RPMI8226 (cell line): Measurements from ENCODE around the gene EGR2.

Source experiments
- DNase-seq: peaks from one replicate; pipeline ENCODE4 v3.0.0-alpha.2; 2015

EGR2 gene

GRCh38 chr10:62817766-62818425 lies 1.7 kb upstream of the EGR2 start:
- DNase-seq = peak; percentile 79

DNA sequence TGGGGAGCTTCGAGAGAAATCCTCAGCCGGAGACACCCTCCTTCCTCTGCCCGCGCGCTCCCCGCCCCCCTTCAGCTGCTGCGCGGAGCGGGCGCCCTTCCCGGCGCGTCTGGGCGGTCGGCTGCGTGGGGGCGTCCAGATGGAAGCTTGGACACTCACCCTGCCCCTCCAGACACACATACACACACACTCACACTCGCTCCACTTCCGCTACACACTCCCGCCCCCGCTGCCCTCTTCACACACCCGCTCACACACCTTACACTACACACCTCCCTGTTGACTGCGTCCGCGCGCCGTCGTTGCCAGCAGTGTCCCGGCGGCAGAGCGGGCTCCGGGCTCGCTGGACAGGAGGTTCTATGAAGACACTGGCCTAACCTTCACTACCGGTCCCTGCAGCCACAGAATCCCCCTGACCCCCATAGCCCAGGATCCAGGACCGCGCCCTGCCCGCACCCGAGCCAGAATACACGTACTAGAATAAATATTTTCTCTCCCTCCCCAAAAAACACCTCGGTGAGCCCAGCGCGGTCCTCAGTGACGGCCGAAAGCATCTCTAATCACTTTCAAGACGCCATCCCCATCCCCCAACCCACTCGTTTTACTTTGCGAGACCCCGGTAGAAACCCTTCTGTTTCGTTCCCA lies 1.1 kb upstream of the EGR2 start:
- peak; percentile 30 for DNase-seq

DNA sequence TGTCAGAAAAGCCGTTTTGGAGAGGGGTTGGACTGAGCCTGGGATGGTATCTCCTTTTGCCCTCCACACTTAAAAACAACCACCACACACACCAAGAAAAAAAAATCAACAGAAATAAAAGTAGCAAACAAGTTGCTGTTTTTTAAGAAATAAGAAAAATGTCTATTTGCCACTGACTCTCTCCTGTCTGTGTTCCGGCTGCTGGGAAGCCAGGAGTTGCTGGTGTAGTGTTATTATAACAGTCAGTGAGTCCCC lies 163 bp downstream of the EGR2 start:
- no peak for DNase-seq

- no peak for DNase-seq
These were observed 638 bp downstream of the EGR2 start for GRCh38 chr10:62815381-62816075.

DNA sequence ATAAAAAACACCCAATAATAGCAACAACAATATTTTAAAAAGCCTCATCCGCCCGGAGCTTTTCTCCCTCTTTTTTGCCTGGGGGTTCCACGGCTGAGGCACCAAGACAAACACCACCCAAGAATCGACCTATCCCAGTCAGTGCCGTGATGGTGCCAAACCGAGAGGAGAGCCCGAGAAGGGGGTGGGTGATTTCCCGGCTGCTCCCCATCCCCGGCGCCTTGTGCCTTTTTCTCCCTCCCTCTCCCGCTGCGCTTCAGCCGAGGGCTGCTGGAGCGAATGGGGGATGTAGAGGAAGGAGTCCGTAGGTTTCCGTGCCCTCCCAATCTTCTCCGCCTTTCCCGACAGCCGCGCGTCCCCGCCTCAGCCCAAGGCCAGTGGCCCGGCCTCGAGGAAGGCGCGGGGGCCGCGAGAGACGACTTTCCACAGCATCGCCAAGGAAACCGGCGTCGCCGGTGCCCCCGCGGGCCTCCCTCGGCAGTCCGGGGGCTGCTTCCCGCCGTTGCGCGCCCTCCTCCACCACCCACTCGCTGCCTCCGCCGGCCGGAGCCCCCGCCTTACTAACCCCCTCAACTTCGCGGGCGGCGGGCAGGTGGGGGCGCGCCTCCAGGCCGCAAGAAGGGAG lies 1.3 kb downstream of the EGR2 start:
- no peak for DNase-seq

DNA sequence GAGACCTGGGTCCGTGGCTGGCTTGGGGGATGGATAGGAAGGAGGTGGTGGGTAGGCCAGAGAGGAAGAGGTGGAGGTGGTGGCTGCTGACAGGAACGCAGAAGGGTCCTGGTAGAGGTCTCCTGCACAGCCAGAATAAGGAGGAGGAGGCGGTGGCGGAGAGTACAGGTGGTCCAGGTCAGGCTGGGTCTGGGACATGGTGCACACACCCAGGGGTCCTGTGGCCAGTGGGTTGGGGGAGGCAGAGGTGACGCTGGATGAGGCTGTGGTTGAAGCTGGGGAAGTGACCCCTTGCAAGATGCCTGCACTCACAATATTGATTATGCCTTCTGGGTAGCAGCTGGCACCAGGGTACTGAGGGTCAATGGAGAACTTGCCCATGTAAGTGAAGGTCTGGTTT lies 2.2 kb downstream of the EGR2 start:
- DNase-seq = no peak

DNA sequence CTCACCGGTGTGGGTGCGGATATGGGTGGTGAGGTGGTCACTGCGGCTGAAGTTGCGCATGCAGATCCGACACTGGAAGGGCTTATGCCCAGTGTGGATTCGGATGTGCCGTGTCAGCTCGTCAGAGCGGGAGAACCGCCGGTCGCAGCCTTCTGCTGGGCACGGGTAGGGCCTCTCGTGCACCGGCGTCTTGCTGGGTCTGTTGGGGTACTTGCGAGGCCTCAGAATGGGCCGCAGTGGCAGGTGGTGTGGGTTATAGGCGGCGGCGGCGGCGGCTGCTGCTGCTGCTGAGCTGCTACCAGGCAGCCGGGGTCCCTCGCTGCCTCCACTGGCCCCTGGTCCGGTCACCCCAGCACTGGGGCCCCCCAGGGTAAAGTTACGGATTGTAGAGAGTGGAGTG lies 2.7 kb downstream of the EGR2 start:
- DNase-seq = no peak

DNA sequence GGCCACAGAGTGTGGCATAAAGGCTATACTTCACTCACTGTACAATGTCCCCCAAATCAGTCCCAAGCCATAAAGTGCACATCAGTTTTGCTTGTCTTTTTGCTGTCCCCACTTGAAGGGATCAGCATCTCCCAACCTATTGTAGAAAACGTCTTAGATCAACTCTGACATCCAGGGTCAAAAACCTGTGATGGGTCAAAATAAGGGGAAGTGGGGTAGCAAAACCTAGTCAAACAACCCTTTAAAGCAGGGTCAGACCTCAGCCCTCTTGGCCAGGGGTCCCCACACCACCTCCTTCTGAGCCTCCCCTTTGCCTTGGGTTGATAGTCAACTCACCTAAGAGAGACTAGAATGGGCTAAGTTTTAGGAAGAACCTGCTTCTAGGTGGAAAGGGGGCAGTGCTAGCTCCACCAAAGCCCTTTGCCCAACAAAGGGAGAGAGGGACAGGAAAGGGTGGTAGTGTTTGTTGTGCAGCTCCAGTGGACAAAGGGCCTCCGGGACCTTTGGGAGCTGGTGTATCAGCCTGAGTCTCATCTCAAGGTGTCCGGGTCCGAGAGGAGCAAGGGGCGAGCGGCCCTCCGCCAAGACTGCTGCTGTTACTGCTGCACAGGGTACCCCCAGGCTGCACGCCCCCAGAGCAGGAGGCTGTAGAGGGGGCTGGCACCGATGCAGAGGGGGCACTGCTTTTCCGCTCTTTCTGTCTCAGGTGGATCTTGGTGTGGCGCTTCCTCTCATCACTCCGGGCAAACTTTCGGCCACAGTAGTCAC lies 3.3 kb downstream of the EGR2 start:
- DNase-seq = no peak

GRCh38 chr10:62811159-62811875 lies 4.8 kb downstream of the EGR2 start:
- DNase-seq = no peak

- DNase-seq = no peak
These were observed 5.8 kb downstream of the EGR2 start for GRCh38 chr10:62810156-62810902.

GRCh38 chr10:62806251-62806650 lies 9.9 kb downstream of the EGR2 start:
- DNase-seq = no peak

DNA sequence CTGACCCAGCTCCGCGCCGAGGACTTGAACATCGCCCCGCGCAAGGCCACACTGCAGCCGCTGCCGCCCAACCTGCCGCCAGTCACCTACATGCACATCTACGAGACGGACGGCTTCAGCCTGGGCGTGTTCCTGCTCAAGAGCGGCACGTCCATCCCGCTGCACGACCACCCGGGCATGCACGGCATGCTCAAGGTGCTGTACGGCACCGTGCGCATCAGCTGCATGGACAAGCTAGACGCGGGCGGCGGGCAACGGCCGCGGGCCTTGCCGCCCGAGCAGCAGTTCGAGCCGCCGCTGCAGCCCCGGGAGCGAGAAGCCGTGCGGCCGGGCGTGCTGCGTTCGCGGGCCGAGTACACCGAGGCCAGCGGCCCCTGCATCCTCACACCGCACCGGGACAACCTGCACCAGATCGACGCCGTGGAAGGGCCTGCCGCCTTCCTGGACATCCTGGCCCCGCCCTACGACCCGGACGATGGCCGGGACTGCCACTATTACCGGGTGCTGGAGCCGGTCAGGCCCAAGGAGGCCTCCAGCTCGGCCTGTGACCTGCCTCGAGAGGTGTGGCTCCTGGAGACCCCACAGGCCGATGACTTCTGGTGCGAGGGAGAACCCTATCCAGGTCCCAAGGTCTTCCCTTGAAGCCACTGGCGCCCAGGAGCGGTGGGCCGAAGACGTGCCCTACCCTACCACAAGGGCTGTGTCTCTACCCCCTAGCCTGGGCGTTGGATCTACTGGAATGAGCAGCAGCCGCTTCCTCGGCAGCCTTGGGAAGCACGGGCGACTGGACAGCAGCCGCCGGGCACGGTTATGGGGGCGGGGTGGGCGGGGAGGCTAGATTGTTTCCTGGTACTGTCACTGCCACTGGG lies 10.7 kb downstream of the EGR2 start:
- peak; percentile 14 for DNase-seq

DNA sequence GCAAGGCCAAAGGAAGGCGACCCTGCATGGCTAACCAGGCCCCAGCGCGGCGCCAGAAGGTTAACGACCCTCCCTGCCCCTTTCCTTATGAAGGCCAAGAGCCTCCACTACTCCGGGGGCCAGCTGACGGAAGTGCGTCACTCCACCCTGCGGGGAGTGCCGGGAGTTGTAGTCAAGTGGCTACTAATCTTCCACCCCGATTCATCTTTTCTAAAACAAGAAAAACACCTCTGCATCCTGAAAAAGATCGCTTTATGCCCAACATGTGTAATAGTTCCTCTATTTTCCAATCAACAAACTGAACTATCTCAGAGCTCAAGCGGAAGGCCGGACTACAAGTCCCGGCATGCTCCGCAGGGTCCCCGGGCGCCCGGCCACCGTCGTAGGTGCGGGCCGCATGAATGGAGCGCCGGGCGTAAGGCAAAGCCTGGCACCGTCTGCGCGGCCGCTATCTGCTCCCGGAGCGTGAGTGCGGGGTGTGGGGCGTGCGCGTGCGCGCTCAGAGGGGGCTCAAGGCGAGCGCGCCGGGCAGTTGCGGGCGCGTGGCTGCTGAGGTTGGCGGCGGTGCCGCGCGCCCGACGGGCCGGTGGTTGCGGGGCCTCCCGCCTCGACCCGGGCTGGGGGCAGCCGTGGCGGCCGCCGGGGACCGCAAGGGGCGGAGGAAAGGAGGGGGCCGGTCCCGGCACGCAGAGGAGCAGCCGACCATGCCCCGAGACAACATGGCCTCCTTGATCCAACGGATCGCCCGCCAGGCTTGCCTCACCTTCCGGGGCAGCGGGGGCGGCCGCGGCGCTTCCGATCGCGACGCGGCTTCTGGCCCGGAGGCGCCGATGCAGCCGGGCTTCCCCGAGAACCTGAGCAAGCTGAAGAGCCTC lies 11.6 kb downstream of the EGR2 start, which contains the start of gene ADO:
ADO (plus strand) TSS at position 365 of the 875 bp plus-strand sequence; CDS start at position 705, 340 bp downstream.
- DNase-seq = peak; percentile 79

GRCh38 chr10:62803724-62804355 lies 12.3 kb downstream of the EGR2 start:
- no peak for DNase-seq

DNA sequence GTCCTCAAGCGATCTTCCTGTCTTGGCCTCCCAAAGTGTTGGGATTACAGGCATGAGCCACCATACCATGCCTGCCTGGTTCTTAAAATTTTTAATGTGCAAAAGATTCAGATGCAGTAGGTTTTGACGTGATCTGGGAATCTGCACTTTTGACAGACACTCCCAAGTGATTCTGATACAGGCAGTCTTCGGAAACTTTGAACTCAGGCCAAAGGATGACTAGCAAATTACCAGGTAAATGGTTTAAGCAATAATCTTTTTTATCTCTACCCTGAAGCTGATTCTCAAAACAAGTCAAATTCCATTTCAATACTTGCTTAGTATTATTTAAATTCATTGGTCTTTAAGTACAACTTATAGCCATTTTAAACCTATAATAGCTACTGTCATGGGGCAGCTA lies 14.3 kb downstream of the EGR2 start:
- DNase-seq = no peak

DNA sequence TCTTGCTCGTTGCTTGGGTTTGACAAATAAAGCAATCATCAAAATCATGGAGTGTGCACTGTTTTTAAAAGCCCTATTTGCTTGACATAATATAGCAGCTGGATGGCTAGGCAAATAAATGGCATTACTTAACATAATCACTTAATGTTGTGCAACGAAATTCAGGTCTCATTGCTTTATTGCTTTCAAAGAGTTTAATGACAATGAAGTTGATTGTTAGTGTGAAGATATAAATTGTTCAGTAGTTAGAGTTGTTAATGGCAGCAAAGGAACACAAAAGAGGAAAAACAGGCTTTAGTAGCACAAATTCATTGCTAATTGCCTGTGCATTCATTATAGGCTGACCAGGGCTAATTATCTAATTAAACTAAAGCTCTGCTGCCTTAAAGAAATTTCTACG lies 19.3 kb downstream of the EGR2 start:
- no peak for DNase-seq

DNA sequence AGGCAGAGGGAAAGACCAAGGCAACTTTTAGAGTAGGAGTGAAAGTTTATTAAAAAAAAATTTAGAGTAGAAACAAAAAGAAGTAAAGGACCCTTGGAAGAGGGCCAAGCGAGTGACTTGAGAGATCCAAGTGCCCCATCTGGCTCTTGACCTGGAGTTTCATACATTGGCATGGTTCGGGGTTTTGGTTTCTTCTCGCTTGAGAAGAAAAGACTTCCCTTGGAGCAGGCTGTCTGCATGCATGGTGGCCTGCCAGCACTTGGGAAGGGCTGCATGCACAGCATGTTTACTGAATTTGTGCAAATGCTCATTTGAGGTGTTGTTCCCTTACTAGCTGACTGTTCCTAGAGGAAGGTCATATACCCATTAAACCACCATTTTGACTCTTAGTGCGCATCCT lies 20.4 kb downstream of the EGR2 start:
- no peak for DNase-seq

GRCh38 chr10:62795100-62795499 lies 21.1 kb downstream of the EGR2 start:
- no peak for DNase-seq

DNA sequence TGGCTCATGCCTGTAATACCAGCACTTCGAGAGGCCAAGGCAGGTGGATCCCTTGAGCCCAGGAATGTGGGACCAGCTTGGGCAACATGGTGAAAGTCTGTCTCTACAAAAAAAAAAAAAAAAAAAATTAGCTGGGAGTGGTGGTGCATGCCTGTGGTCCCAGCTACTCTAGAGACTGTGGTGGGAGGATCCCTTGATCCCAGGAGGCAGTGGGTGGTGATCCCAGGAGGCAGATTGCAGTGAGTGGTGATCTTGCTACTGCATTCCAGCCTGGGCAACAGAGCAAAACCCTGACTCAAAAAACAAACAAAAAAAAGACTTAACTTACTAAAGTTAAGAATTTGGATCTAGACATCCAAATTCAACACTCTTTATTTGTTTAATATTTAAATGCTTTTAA lies 21.9 kb downstream of the EGR2 start:
- DNase-seq = no peak
